ENCODE data around the gene CFAP100.

GRCh38 chr3:126445506-126445905 is 50.8 kb downstream of the CFAP100 start:
- TF ChIP-seq POLR2A (IDR thresholded peaks at IDR 0.05) = no peak
- TF ChIP-seq CTCF (IDR thresholded peaks at IDR 0.05 in 8 of 11, conservative IDR thresholded peaks at IDR 0.05 in 3 of 11) = no peak
